CD4-positive, alpha-beta T cell (primary cell): ENCODE data around the gene SART1. TPM values are rescaled to one million over a fixed set of nuclear protein-coding genes. Genes with fewer than 3 reads are reported as not detected.
A peak's percentile ranks its signal among the peaks of the same experiment; 100 is the strongest.

Experiments
- ATAC-seq: fragments of 200-7000 bp; cut with Tn5 transposase; one replicate; pipeline ENCODE4 v1.10.0; 2022; ENCODE audit warnings: mild to moderate bottlenecking; ENCODE audit not compliant: poor library complexity
- CTCF ChIA-PET: fragments of 350-600 bp; sonication (Branson Sonifier 250); formaldehyde crosslinking; loops from one replicate; lab custom pipeline; 2021; ENCODE audit warnings: antibody characterized with exemption, inconsistent platforms; lab: Charles Lee
- POLR2A ChIA-PET: fragments of 350-600 bp; sonication (Branson Sonifier 250); formaldehyde crosslinking; loops from one replicate; lab custom pipeline; 2021; ENCODE audit warnings: antibody characterized with exemption, inconsistent platforms; lab: Charles Lee
- DNase-seq, 14 experiments: peaks; one replicate each; pipeline ENCODE4 v3.0.0-alpha.2; 2013 to 2020; ENCODE audit warnings: mixed read lengths in 2 of 14
- H3K27ac ChIP-seq, 2 donors: one replicate each; pipeline versions ENCODE4 v1.5.1 to v1.7.0; 2013; ENCODE audit warnings: low read length in 2 of 2, low read depth in 1 of 2, mild to moderate bottlenecking in 1 of 2
- H3K27me3 ChIP-seq, 2 experiments: 1 replicate in 1 of 2; 2 replicates in 1 of 2; pipeline versions ENCODE4 v1.6.1 to v1.7.0; 2013; ENCODE audit warnings: low read length in 2 of 2, control low read depth in 1 of 2, mild to moderate bottlenecking in 1 of 2, moderate library complexity in 1 of 2; ENCODE audit not compliant: insufficient read depth in 2 of 2, control insufficient read depth in 1 of 2
- H3K36me3 ChIP-seq: one replicate; pipeline ENCODE4 v1.6.1; 2013; ENCODE audit warnings: low read length, control low read depth; ENCODE audit not compliant: insufficient read depth
- H3K4me1 ChIP-seq: one replicate; pipeline ENCODE4 v1.6.1; 2013; ENCODE audit warnings: low read length, control low read depth; ENCODE audit not compliant: insufficient read depth
- H3K4me3 ChIP-seq: one replicate; pipeline ENCODE4 v1.5.1; 2013; ENCODE audit warnings: mild to moderate bottlenecking, low read length, moderate library complexity
- H3K9me3 ChIP-seq, 2 experiments: 1 replicate in 1 of 2; 2 replicates in 1 of 2; pipeline versions ENCODE4 v1.6.1 to v1.7.0; 2013; ENCODE audit warnings: low read length in 2 of 2, mild to moderate bottlenecking in 2 of 2, control low read depth in 1 of 2, moderate library complexity in 1 of 2; ENCODE audit not compliant: control insufficient read depth in 1 of 2, insufficient read depth in 1 of 2
- H3K27ac Mint-ChIP-seq: one replicate; pipeline ENCODE4 v1.8.0; 2020; ENCODE audit warnings: mixed read lengths
- H3K27me3 Mint-ChIP-seq: one replicate; pipeline ENCODE4 v1.8.0; 2021; ENCODE audit warnings: mixed read lengths
- H3K36me3 Mint-ChIP-seq: one replicate; pipeline ENCODE4 v1.8.0; 2021; ENCODE audit warnings: low read depth, mixed read lengths
- H3K4me1 Mint-ChIP-seq: one replicate; pipeline ENCODE4 v1.8.0; 2021; ENCODE audit warnings: low read depth, mixed read lengths
- H3K4me3 Mint-ChIP-seq: one replicate; pipeline ENCODE4 v1.8.0; 2020; ENCODE audit warnings: mild to moderate bottlenecking, mixed read lengths
- H3K9me3 Mint-ChIP-seq: one replicate; pipeline ENCODE4 v1.8.0; 2020; ENCODE audit warnings: mixed read lengths
- CTCF ChIP-seq: fragments of 200-600 bp; IDR thresholded peaks from one replicate; pipeline ENCODE4 v1.8.0; 2022; ENCODE audit warnings: antibody characterized with exemption, mild to moderate bottlenecking
- intact Hi-C, 2 experiments: fragments of 100-400 bp; cut with DNase I in 1 of 2; cut with micrococcal nuclease in 1 of 2; formaldehyde crosslinking; loops; one replicate each; pipeline versions ENCODE4 v1.15.1 to v1.9.0; 2023 to 2025; cut with DNase I, micrococcal nuclease
- total RNA-seq, 174 experiments: library from RNA in 2 of 174; stranded (reverse) in 2 of 174; gene quantifications; one replicate each; pipeline ENCODE4 v1.2.3 and lab custom pipeline; 2021 to 2026

The SART1 gene
- total RNA-seq, 2 experiments from 2014 or later: 78.6 to 80.2 TPM

- POLR2A ChIA-PET: no interaction called here
These were observed 14.2 kb downstream of the SART1 start for GRCh38 chr11:65975771-65976170.

GRCh38 chr11:65976216-65977176 is 15.0 kb downstream of the SART1 start:
- Mint-ChIP-seq H3K4me3 (peak overlapping the region; percentile 3), H3K4me1 (no peaks in the 10 kb centered on the region), H3K27me3 (no peaks in the 10 kb centered on the region), H3K9me3 (no peaks in the 10 kb centered on the region), H3K36me3 (peaks cover 68% of the 10 kb centered on the region), H3K27ac (peak overlapping the region; percentile 49)
- Histone ChIP-seq H3K4me3 (no peak overlapping the region), H3K4me1 (no peaks in the 10 kb centered on the region), H3K9me3 (no peaks in the 10 kb centered on the region), H3K27ac (no peak overlapping the region), H3K27me3 (no peaks in the 10 kb centered on the region), H3K36me3 (peaks cover 61% of the 10 kb centered on the region)
- no peak for ATAC-seq
- DNase-seq: no peak
- TF ChIP-seq CTCF: no peak
- ChIA-PET POLR2A (no interaction called here), CTCF (no interaction called here)
- intact Hi-C loops: no loop called here

More at GRCh38 chr11:65975771-65976170, 14.2 kb downstream of the SART1 start:
- Mint-ChIP-seq H3K27me3 (no peaks in the 10 kb centered on the region), H3K36me3 (peaks cover 69% of the 10 kb centered on the region), H3K9me3 (no peaks in the 10 kb centered on the region), H3K27ac (peak overlapping the region; percentile 49), H3K4me1 (no peaks in the 10 kb centered on the region), H3K4me3 (peak overlapping the region; percentile 3)
- Histone ChIP-seq H3K27me3 (no peaks in the 10 kb centered on the region), H3K4me3 (no peak overlapping the region), H3K9me3 (no peaks in the 10 kb centered on the region), H3K4me1 (no peaks in the 10 kb centered on the region), H3K27ac (no peak overlapping the region), H3K36me3 (peaks cover 62% of the 10 kb centered on the region)
- ATAC-seq (no peak), DNase-seq (no peak)
- intact Hi-C loops: no loop called here
- TF ChIP-seq CTCF: no peak
- CTCF ChIA-PET: no interaction called here

- Histone ChIP-seq H3K27ac (no peak overlapping the region), H3K4me3 (no peak overlapping the region), H3K36me3 (peaks cover 51% of the 10 kb centered on the region), H3K4me1 (no peaks in the 10 kb centered on the region), H3K27me3 (no peaks in the 10 kb centered on the region), H3K9me3 (no peaks in the 10 kb centered on the region)
- Mint-ChIP-seq H3K36me3 (peaks cover 57% of the 10 kb centered on the region), H3K9me3 (no peaks in the 10 kb centered on the region), H3K27ac (no peak overlapping the region), H3K4me1 (no peaks in the 10 kb centered on the region), H3K4me3 (no peak overlapping the region), H3K27me3 (no peaks in the 10 kb centered on the region)
- no peak for DNase-seq
- CTCF ChIA-PET: no interaction called here
- POLR2A ChIA-PET: no interaction called here
- ATAC-seq: no peak
- no peak for TF ChIP-seq CTCF
- intact Hi-C loops: no loop called here
These were observed 16.3 kb downstream of the SART1 start for GRCh38 chr11:65977621-65978390.
